Spinal cord (tissue), 10 donors: ENCODE measurements around the gene PARD3B. TPM values are rescaled to one million over a fixed set of nuclear protein-coding genes. Genes with fewer than 3 reads are reported as not detected.

Experiments
- DNase-seq, 6 donors: peaks; one replicate each; pipeline versions ENCODE4 v3.0.0 to v3.0.0-alpha.2; 2013 to 2015; ENCODE audit warnings: low spot score in 6 of 6, low read depth in 4 of 6
- H3K27ac ChIP-seq: one replicate; pipeline ENCODE4 v1.5.1; 2013; ENCODE audit warnings: low read depth, low read length, control low read depth
- H3K27me3 ChIP-seq: one replicate; pipeline ENCODE4 v1.6.1; 2013; ENCODE audit warnings: low read length; ENCODE audit not compliant: control insufficient read depth, insufficient read depth
- H3K36me3 ChIP-seq: one replicate; pipeline ENCODE4 v1.6.1; 2013; ENCODE audit warnings: low read length; ENCODE audit not compliant: control insufficient read depth, insufficient read depth
- H3K4me1 ChIP-seq: one replicate; pipeline ENCODE4 v1.6.1; 2013; ENCODE audit warnings: low read length; ENCODE audit not compliant: control insufficient read depth, insufficient read depth
- H3K4me3 ChIP-seq: one replicate; pipeline ENCODE4 v1.5.1; 2013; ENCODE audit warnings: low read depth, low read length, control low read depth
- H3K9me3 ChIP-seq: one replicate; pipeline ENCODE4 v1.6.1; 2013; ENCODE audit warnings: low read length; ENCODE audit not compliant: control insufficient read depth, insufficient read depth
- WGBS: methylation state at CpG from one replicate; pipeline ENCODE4 v1.1.5; 2013; ENCODE audit warnings: missing lambda C conversion rate; ENCODE audit not compliant: insufficient coverage; 5-methylcytosine and 5-hydroxymethylcytosine counted together
- polyA plus RNA-seq, 2 donors: library from polyadenylated mRNA; unstranded; fragments of 120-200 nt; gene quantifications; one replicate each; pipeline ENCODE4 v1.2.1, GENCODE V29; 2013; ENCODE audit not compliant: insufficient read length in 2 of 2
- total RNA-seq, 2 donors: library from RNA; depleted of rRNA in 1 of 2; stranded (reverse); fragments of 120-200 nt in 1 of 2; fragments of >200 nt in 1 of 2; gene quantifications; one replicate each; pipeline versions ENCODE4 v1.2.3 to v1.2.4, GENCODE V29; 2013 to 2014
- donor health status: healthy.

The PARD3B gene
- total and polyA plus RNA-seq, 4 donors = 10.8 to 34.6 (median 22.1) TPM

- Histone ChIP-seq H3K36me3 (no peaks in the 10 kb centered on the region), H3K4me1 (no peaks in the 10 kb centered on the region), H3K9me3 (no peaks in the 10 kb centered on the region), H3K4me3 (no peak overlapping the region), H3K27me3 (no peaks in the 10 kb centered on the region), H3K27ac (no peak overlapping the region)
- WGBS = no CpG with 5 or more reads among the region's 1 CpG
- peak in 1 of 6 donors; percentile 14 for DNase-seq
These were observed 541.4 kb downstream of the PARD3B start for GRCh38 chr2:205086662-205087061.

GRCh38 chr2:205087862-205088261 lies 542.6 kb downstream of the PARD3B start:
- no peak overlapping the region for H3K27ac ChIP-seq
- WGBS = 100% methylated on average over 1 of the region's 4 CpGs
- no peaks in the 10 kb centered on the region for H3K27me3 ChIP-seq
- peak in 1 of 6 donors; percentile 30 for DNase-seq
- H3K9me3 ChIP-seq = no peaks in the 10 kb centered on the region
- no peaks in the 10 kb centered on the region for H3K36me3 ChIP-seq
- H3K4me3 ChIP-seq = no peak overlapping the region
- no peaks in the 10 kb centered on the region for H3K4me1 ChIP-seq

- no peaks in the 10 kb centered on the region for H3K4me1 ChIP-seq
- DNase-seq = no peak
- 89% methylated on average over 1 of the region's 2 CpGs for WGBS
- no peaks in the 10 kb centered on the region for H3K27me3 ChIP-seq
- H3K9me3 ChIP-seq = no peaks in the 10 kb centered on the region
- no peak overlapping the region for H3K27ac ChIP-seq
- H3K4me3 ChIP-seq = no peak overlapping the region
- no peaks in the 10 kb centered on the region for H3K36me3 ChIP-seq
These were observed 544.7 kb downstream of the PARD3B start for GRCh38 chr2:205089958-205090357.

- Histone ChIP-seq H3K27ac (no peak overlapping the region), H3K27me3 (no peaks in the 10 kb centered on the region), H3K9me3 (no peaks in the 10 kb centered on the region), H3K36me3 (no peaks in the 10 kb centered on the region), H3K4me1 (no peaks in the 10 kb centered on the region), H3K4me3 (no peak overlapping the region)
- DNase-seq = no peak
- WGBS = no CpG with 5 or more reads among the region's 3 CpGs
These were observed 546.1 kb downstream of the PARD3B start for GRCh38 chr2:205091411-205091810.

- 100% methylated on average over 1 of the region's 3 CpGs for WGBS
- no peak overlapping the region for H3K4me3 ChIP-seq
- no peaks in the 10 kb centered on the region for H3K4me1 ChIP-seq
- no peaks in the 10 kb centered on the region for H3K36me3 ChIP-seq
- H3K27ac ChIP-seq = no peak overlapping the region
- no peaks in the 10 kb centered on the region for H3K9me3 ChIP-seq
- no peaks in the 10 kb centered on the region for H3K27me3 ChIP-seq
- no peak for DNase-seq
These were observed 548.8 kb downstream of the PARD3B start for GRCh38 chr2:205094031-205094430.

- Histone ChIP-seq H3K4me3 (no peak overlapping the region), H3K4me1 (no peaks in the 10 kb centered on the region), H3K36me3 (no peaks in the 10 kb centered on the region), H3K27me3 (no peaks in the 10 kb centered on the region), H3K9me3 (no peaks in the 10 kb centered on the region), H3K27ac (no peak overlapping the region)
- WGBS = no CpG with 5 or more reads among the region's 2 CpGs
- no peak for DNase-seq
These were observed 558.4 kb downstream of the PARD3B start for GRCh38 chr2:205103699-205104098.

- WGBS = 100% methylated on average over 2 of the region's 2 CpGs
- Histone ChIP-seq H3K27me3 (no peaks in the 10 kb centered on the region), H3K36me3 (no peaks in the 10 kb centered on the region), H3K27ac (no peak overlapping the region), H3K4me3 (no peak overlapping the region), H3K4me1 (no peaks in the 10 kb centered on the region), H3K9me3 (no peaks in the 10 kb centered on the region)
- DNase-seq = no peak
These were observed 562.5 kb downstream of the PARD3B start for GRCh38 chr2:205107810-205108209.

GRCh38 chr2:205115511-205115910 lies 570.2 kb downstream of the PARD3B start:
- Histone ChIP-seq H3K27me3 (no peaks in the 10 kb centered on the region), H3K27ac (no peak overlapping the region), H3K4me1 (no peaks in the 10 kb centered on the region), H3K9me3 (no peaks in the 10 kb centered on the region), H3K36me3 (no peaks in the 10 kb centered on the region), H3K4me3 (no peak overlapping the region)
- 89% methylated on average over 1 of the region's 2 CpGs for WGBS
- peak in 1 of 6 donors; percentile 32 for DNase-seq

GRCh38 chr2:205117125-205117524 lies 571.9 kb downstream of the PARD3B start:
- DNase-seq = no peak
- Histone ChIP-seq H3K4me3 (no peak overlapping the region), H3K27ac (no peak overlapping the region), H3K27me3 (no peaks in the 10 kb centered on the region), H3K4me1 (no peaks in the 10 kb centered on the region), H3K36me3 (no peaks in the 10 kb centered on the region), H3K9me3 (no peaks in the 10 kb centered on the region)
- no CpG with 5 or more reads among the region's 2 CpGs for WGBS

GRCh38 chr2:205119136-205119535 lies 573.9 kb downstream of the PARD3B start:
- Histone ChIP-seq H3K4me1 (no peaks in the 10 kb centered on the region), H3K4me3 (no peak overlapping the region), H3K36me3 (no peaks in the 10 kb centered on the region), H3K9me3 (no peaks in the 10 kb centered on the region), H3K27ac (no peak overlapping the region), H3K27me3 (no peaks in the 10 kb centered on the region)
- no peak for DNase-seq
- WGBS = 85% methylated on average over 2 of the region's 9 CpGs
